ENCODE data around the gene SORBS1.

Gene SORBS1

DNA sequence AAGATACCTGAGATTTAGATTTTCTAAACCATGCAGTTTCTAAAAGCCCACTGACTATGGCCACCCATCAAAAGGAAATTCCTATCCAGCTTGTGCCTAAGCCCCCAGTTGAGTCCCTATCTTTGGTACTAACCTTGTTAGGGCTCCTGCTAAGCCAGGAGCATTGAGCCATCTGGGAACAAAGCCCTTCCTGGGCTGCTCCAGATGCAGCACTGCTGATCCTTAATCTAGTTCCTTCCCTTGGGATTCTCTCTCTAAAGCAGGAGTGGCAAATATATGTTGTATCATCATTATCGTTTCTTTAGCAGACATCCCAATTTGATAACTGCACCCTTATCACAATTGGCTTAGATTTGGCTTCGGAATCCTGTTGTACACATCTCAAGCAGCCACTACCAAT is 245.7 kb downstream of the SORBS1 start:
- DNase-seq (ENCODE audit: low spot score) = no peak

DNA sequence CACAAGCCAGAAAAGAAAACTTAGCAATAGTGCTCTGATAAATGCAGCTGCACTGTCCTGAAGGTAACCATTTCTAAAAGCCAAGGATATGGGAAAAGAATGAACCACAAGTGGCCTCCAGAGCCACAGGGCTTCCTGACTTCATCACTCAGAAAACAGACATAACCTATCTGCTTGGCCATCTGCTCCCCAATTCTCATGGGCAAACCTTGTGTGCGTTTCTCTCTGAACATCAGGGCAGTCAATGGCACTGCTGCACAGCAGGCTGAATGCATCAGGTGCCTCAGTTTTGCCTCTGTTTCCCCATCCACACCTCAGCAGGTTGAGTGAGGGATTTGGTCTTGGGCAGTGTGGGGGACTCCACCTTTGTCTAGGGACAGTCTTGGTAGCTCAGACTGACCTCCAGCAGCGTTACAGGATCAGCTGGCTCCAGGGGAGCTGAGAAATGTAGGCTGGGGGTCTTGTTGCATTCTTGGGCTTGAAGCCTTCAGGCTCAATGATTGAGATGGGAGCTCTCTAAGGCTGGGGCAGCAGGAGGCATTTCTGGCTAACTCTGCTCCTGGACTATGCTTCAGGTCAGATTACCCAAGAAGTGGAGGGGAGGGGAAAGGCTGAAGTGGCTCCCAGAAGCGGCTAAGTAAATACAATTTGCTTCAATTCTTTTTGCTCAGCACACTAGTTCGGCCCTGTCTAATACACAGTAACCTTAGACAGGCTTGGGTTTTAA is 246.8 kb downstream of the SORBS1 start:
- DNase-seq (ENCODE audit: low spot score) = no peak

DNA sequence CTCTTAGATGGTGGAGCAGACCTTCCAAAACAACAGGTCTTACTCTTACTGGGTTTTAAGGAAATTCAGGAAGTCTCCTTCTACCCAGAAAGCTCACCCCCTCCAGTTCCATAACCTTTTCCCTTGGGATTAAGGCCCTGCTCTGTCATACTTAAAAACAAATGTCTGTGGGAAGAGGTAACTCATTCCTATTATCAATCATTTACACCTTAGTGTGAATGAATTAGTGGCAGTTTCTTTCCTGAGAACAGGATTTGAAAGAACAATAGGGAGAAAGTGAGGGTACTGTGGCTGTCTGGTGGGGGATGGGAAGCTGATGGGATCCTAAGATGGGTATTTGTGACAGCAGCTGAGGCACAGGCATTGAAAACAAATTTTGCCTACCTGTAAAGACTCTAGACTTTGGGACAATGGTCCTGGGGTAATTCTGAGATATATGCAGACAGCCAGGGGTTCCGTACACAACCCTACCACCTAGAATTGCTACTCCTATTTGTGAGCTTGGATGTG is 248.1 kb downstream of the SORBS1 start:
- no peak for DNase-seq (ENCODE audit: low spot score)

DNA sequence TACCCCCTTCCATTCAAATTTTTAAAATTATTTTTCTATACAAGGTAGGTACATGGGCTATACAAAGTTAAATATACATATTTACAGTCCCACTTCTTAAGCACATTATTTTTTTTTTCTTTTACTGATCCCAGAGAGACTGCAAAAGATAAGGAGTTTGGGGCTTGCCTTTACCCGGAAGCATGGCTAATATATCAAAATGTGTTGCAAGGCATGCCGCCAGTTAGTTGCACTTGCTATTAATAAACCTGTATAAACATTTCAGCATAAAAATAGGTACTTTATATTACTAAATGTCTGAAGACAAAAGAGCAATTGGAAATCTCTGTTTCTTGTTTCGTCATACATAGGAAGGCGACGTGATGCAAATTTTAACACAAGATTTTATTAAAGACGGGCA is 248.9 kb downstream of the SORBS1 start:
- no peak for DNase-seq (ENCODE audit: low spot score)

DNA sequence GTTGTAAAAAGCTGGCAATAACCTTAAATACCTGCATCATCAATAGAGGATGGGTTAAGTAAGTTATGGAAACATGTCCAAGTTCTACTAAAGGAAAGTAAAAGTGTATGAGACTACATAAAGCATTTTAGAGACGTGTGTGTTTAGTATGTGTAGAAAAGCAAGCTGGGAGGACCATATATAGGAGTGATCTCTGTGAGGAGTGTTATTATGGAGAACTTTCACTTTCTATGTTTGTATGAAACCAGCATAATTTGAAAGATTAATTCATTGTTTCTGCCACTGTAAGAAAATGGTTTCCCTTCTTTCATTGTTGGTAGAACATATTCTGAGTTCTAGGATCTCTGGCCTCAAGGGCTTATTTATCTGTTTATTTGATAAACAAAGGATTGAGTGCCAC is 251.2 kb downstream of the SORBS1 start:
- DNase-seq (ENCODE audit: low spot score) = no peak

DNA sequence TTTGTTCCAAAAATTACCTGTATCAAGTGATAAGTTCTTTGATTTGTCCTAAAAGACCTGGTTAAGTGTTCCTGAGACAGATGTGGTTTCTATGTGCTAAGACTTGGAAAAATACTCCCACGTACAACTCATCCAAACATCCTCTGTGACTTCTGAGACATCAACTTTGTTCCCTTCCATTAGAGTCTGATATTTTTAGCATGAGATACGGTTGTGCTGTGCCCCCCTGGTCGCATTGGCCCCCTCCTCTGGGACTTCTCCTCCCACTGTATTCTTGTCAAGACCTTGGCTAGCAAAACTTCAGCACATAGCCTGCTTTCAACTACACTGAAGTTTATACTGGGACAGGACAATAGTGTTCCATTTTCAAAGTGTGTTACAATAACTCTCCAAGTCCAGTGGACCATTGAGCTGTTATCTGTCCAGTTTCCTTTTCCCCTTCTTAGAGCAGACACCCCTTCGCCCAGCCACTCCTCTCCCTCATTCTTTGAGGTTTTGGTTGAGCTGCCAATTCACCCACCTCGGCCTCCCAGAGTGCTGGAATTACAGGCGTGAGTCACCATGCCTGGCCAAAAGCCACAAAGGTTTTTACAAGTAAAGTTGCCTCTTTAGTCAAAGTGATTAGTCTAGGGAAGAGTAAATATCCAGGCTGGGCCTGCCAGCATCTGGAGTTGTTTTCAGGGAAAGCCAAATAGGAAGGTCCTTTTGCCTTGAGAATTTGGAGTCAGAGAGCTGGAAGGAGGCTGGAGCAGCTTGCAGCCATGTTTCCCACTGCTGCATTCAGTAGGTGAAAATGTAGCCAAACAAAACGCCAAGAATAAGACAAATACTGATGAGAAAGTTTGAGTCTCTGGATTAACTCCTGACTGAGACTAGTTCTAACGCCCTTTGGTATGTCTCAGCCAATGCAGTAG is 252.5 kb downstream of the SORBS1 start:
- no peak for DNase-seq (ENCODE audit: low spot score)

DNA sequence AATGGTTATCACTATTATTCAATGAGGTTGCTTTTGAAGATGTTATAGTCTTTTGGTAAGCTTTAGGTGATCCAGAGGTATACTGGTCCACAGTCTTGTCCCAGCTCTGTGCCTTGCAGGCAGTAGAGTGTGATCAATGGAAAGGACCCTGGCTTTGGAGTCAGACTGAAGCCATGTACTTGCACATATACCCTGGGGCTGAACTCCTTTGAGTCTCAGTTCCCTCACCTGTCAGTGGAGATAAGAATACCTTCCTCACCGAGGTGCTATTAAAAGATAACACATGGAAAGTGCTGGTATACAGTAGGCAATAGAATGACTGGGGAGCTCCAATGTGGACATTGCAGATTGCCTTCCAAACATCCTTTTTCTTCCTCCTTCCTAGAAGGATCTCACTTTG is 254.3 kb downstream of the SORBS1 start:
- DNase-seq (ENCODE audit: low spot score) = no peak

DNA sequence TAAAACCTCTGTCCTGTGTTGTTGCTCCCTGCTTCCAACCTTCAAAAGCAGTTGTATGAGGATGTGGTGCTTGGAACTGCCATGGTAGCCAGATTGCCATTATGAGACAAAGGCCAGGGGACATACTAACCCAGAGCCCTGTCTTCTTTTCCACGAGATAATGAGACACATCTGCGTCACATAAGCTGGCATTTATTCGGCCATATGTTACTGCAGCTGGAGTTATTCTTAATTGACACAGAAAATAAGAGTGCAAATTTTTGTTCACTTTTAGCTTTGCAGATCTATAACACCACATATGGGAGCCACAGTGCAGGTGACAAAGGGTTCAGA is 254.9 kb downstream of the SORBS1 start:
- no peak for DNase-seq (ENCODE audit: low spot score)

DNA sequence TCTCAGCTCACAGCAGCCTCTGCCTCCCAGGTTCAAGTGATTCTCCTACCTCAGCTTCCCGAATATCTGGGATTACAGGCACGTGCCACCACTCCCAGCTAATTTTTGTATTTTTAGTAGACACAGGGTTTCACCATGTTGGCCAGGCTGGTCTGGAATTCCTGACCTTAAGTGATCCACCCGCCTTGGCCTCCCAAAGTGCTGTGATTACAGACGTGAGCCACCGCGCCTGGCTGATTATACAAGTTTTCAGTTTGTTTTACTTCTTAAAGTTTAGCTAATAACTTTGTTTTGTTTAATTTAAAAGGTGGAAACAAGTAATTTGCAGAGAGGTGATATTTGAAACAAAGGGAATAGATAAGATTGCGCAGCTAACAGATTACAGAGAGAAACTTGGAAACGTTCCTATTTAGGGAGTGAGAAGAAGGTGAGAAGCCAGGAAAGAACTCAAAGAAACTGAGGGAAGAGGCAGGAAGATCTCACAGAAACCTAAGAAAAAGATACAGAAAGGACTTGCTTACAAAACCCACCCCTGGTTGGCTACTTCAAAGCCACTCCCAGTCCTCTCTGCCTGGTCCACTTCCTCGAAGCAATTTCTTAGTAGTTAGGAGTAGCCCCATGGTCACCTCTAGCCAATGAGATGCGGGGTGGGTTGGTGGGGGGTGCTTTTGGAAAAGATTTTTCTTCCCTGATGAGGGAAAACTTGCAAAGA is 255.4 kb downstream of the SORBS1 start:
- DNase-seq (ENCODE audit: low spot score) = no peak

DNA sequence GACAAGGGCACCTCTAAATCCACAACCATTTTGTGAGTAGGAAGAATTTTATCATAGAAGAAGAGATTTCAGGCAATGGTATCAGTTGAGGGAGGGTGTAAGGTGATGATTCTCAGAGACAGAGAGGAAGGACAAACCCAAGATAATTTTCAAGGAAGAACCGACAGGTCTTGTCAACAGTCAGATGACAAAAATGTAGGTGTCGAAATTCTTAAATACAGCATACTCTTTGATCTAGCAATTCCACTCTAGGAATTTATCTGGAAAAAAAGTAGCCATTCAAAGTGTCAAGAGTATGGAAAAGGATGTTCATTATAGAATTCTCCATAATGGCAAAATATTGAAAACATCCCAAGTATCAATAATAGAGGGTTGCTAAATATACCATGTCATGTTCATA is 256.2 kb downstream of the SORBS1 start:
- DNase-seq (ENCODE audit: low spot score) = no peak

DNA sequence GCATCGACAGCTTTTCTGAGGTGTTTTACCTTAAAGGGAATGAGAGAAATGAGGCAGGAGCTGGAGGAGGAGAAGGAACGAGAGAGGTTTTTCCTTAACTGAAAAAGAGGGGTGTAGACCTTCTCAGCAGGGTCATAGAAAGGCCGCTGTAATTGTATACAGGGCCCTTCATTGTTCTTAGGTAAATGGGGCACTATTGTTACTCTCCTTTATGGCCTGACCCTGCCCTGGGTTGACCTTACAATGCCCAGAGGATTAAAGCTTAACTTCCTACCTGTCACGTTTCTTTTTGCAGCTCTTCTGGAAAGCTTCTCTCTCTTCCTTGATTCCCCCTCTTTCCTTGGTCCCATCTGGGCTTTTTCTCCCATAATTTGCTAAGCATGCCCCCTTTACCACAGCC is 256.7 kb downstream of the SORBS1 start:
- DNase-seq (ENCODE audit: low spot score) = no peak

DNA sequence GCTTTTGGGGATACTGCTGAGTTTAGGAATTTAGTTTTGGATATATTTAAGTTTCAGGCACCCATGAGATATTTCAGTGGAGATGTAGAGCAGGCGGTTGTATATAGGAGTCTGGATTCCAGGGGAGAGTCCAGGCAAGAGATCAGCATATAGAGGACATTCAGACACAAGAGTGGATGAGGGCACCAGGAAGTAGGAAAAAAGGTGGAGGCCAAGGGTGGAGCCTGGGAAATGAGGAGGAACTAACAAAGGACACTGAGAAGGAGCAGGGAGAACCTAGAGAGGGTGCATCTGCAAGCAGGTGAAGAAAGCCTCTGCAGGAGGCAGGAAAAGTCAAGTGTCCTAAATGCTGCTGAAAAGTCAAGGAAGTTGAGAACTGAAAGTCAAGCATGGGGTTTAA is 257.2 kb downstream of the SORBS1 start:
- DNase-seq (ENCODE audit: low spot score) = no peak

DNA sequence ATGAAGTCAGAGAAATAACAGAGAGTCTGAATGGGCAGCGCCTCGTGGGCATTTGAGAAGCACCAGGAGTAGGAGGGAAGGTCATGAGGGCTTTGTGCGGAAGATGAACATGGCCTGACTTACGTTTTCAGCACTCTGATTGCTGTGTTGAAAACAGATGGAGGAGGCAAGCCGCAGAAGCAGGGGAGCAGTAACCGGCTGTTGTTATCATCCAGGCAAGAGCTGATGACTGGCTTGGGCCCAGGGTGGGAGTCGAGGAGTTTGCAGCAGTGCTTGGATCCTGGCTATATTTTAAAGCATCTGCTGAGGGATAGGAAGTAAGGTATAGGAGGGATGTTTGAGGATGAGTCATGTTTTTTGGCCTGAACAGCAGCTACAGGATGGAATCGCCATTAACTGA is 257.6 kb downstream of the SORBS1 start:
- no peak for DNase-seq (ENCODE audit: low spot score)

DNA sequence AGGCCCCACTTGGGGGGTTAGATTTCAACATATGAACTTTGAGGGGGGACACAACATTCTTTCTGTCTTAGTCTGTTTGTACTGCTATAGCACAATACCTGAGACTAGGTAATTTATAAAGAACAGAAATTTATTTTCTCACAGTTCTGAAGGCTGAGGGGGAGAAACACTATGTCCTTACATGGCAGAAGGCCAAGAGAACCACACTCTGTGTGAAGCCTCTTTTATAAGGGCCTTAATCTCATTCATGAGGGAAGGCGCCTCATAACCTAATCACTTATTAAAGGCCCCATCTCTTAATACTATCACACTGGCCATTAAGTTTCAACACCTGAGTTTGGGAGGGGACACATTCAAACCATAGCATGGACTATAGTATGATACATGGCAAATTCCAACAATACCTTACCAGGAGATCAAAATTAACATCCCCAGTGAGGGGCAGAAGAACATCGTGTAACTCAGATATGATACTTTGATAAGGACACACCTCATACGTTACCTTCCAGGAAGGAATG is 261.1 kb downstream of the SORBS1 start:
- DNase-seq (ENCODE audit: low spot score) = no peak

DNA sequence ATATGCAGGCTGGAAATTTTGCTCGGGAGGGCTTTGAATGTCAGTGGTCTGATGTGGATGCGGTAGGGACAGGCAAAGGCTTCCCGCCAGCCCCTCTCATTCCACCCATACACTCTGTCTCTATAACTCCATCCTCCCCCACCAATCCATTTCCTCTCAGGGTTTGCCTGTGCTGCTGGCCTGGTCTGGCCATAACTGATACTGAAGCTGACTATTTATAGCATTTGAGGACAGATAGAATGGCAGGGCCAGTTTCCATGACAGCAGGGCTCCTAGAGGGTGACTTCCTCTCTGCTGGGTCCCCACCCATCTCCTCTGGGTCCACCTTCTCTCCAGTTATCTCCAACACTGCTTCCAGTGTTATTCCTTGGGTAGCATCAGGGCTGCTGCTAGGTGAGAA is 263.8 kb downstream of the SORBS1 start:
- DNase-seq (ENCODE audit: low spot score) = no peak

DNA sequence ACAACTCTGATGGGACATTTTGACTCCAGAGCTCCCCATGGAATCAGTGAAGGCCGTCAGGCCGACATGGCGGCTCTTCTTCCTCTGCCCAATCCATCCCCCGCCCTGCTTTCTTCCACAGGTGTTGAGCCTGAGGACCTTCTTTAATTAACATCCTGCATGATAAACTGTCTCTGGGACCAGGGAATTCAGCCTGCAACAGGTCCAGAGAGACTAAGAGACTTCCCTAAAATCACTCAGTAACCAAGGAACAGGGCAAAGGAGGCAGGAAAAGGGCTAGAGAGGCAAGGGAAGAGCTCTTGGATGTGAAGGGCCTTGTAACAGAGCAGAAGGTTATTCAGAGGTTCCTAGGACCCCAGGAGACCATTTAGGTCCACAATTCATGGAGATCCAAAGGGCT is 264.4 kb downstream of the SORBS1 start:
- DNase-seq (ENCODE audit: low spot score) = no peak

DNA sequence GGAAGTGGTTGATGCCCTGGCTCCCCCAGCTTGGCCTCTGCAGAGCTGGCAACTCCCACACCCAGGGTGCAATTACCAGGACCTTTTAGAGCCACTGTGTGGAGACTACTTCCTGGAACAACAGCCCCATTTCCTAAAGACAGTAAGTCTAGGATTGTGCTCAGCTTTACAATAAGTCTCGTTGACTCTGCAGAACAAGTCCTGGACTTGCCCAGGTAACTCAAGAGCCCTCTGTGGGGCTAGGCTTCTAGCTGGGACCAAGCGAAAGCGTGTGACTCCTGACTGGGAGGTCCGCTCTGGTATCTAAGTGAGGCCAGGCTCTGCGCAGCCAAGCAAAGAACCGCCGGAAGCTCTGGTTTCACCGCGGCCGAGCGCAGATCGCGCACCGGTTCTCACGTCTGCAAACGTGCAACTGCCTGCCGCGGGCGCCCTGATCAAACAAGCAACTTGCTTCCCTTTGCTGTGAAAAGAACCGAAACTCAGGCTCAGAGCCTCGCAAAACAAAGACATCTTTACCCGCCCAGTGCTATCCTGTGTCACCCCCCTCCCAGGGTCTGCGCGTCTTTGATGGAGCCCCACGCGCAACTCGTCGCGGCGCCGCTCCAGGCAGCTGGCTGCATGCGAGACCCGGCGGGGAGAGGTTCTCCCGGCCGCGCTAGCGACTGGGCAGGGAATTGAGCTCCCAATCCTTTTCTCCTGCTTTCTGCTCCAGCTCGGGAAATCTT is 266.0 kb downstream of the SORBS1 start:
- no peak for DNase-seq (ENCODE audit: low spot score)

DNA sequence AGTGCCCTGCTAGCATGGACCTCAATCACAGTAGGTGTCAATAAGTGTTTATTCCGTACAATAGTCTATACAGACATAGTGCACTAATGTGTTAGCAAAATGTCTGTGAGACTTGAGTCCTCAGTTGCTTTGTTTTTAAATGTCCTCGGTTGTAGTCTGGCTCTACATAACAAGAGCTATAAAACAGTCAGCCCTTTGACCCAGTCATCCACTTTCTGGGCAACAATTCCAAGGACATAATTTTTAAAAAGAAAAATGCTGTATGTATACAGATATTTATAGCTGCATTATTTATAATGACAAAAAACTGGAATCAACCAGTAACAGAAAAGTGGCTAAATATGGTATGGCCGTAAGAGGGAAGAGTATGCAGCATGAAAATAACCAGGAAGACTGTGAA is 267.5 kb downstream of the SORBS1 start:
- no peak for DNase-seq (ENCODE audit: low spot score)

DNA sequence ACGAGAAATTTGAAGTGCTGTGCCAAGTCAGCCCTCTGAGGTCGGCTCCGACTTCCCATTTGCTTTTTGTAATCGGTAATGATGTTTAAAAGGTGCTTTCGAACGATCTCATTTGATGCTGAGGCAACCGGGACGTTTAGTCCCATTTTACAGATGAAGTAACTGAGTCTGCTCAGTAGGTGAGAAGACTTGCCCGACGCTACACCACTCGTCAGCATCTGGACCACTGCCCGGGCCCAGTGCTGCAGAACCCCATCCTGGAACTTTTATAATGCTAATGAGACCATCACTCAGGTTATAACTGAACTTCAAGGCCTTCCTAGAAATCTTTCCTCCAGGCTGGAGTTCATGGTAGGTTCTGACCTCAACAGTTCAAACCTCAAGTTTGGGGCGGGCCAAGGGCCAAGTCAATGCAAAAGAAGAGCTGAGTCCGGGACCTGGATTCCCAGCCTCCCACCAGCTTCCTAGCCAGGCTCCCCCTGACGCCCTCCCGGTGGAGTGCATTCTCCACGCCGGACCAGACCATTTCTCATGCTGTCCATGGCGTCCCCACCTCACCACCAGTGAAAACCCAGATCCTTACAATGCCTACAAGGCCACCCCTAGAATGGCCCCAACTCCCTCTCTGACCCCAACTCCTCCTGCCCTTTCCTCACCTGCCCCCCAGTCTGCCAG is 269.7 kb downstream of the SORBS1 start:
- no peak for DNase-seq (ENCODE audit: low spot score)

DNA sequence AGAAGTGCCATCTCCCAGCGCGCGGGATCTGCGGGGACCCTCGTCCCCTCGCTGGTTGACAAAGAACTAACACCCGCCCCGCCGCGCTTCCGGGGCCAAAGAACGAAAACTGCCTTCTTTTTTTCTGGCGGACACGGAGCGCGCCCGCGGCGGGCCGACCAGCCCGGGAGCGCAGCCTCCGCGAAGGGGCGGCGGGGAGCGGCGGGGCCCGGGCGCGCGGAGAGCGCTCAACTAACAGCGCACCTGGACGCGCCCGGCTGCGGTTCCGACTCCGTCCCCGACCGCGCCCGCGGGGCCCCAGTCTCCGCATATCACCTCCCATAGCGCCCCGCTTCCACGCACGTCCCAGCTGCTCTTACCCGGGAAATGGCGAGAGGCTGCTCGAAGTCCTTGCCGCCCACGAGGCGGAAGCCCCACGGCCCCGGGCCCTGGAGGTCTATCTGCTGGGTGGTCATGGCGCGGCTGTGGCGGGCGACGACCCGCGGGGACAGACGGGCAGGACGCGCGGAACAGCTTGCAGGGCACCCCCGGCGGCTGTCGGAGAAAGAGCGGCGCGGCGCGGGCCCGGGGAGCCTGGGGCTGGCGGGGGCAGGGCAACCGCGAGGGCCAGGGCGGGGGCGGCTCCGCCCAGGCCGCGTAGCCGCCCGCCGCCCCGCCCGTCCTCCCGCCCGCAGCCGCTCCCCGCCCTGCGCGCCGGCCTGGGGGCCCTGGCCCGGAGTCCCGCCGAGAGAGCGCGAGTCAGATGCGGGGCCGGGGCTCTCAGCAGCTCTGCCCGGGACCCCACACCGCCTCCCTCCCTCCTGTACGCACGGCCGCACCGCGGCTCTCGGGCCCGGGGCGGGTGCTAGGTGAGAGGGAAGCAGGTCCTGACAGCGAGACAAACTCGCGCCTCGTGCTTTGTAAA is 270.5 kb downstream of the SORBS1 start, which contains the start of gene PDLIM1:
TSS of gene PDLIM1 (minus strand) at position 543 of the 904 bp plus-strand sequence. CDS start at position 455, 88 bp downstream.
- no peak for DNase-seq (ENCODE audit: low spot score)
